ENCODE data around the gene RASL10B.

- TF ChIP-seq, protein P1, sequence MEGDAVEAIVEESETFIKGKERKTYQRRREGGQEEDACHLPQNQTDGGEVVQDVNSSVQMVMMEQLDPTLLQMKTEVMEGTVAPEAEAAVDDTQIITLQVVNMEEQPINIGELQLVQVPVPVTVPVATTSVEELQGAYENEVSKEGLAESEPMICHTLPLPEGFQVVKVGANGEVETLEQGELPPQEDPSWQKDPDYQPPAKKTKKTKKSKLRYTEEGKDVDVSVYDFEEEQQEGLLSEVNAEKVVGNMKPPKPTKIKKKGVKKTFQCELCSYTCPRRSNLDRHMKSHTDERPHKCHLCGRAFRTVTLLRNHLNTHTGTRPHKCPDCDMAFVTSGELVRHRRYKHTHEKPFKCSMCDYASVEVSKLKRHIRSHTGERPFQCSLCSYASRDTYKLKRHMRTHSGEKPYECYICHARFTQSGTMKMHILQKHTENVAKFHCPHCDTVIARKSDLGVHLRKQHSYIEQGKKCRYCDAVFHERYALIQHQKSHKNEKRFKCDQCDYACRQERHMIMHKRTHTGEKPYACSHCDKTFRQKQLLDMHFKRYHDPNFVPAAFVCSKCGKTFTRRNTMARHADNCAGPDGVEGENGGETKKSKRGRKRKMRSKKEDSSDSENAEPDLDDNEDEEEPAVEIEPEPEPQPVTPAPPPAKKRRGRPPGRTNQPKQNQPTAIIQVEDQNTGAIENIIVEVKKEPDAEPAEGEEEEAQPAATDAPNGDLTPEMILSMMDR (IDR thresholded peaks at IDR 0.05): no peak
- no peak for TF ChIP-seq REST (IDR thresholded peaks at IDR 0.05; ENCODE audit: insufficient read depth in 1 of 2, low read depth in 2 of 2, low read length in 1 of 2)
- no peak for TF ChIP-seq POLR2AphosphoS5 (IDR thresholded peaks at IDR 0.05; ENCODE audit: low read depth, low read length)
- no peak for TF ChIP-seq TCF7L2 (IDR thresholded peaks at IDR 0.05; ENCODE audit: low read depth, low read length)
Observed at GRCh38 chr17:35744830-35745229, 13.4 kb downstream of the RASL10B start.

All from Panc1 (cell line).